HL-60/S4 treated with phorbol 12-myristate 13-acetate at 8.2 ng/mL for 4 days and 3 days (cell line): ENCODE measurements around the gene CPZ.
"Not testable (repeated sequence)": the region's sequence is repeated elsewhere in the genome, so short reads cannot be mapped to it uniquely, and the experiment has no call there.

ENCODE experiments used
- in situ Hi-C: fragments of 300-500 bp; cut with MboI; formaldehyde crosslinking; loops from 2 replicates; pipeline ENCODE4 v1.15.0; 2022; ENCODE audit warnings: low sequenced_read_pairs

The CPZ gene

DNA sequence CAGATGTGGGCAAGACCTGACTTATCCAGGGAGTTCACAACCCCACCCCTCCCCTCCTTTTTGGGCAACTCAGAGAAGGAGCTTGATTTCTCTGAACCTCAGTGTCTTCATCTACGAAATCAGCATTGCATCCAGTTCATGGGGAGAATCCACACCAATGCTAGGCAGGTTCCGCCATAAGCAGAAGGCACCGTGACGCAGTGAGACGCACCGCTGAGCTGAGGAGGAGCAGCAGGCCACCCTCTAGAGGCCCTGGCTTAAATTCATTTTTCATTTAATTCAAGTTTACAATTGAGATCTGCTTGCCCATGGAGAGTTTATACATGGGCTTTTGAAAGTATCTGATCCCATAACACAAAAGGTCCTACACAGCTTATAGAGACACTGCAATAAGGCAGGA is 55.7 kb downstream of the CPZ start:
- in situ Hi-C loops: no loop called here

DNA sequence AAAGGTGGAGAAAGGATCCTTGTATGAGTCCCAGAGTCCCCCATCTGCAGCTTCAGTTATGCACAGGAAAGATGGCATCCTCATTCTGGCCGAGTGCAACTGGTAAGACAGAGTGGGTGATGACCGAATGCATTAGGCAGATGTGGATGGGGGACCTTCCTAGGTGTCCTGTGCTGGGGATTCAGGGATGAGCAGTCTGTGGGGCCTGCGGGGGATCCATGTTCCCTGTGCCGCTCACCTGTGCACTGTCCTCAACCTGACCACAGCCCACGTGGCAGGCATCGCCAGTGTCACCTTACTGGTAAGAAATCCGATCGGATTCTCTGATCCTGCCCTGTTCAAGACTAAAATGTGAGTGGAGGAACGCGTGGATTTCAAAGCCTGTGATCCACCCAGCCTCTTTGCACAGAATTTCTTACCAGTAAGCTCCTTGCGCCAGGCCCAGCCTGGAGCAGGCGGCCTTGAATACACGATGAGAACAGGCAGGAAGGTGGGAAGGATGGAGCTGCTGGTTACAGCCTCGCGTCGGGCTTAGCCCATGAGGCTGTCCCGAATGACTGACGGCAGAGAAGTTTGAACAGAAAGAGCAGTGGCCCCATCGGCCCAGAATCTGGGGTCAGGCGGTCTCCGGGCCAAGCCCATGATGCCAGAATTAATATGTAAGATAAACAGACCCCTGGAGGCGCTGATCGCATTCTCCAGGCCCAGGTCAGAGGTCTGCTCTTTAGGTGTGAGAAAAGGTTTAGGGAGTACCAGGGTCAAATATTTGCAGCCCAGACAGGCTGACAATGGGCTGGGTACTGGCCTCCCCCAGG is 56.5 kb downstream of the CPZ start:
- in situ Hi-C loops: no loop called here

- in situ Hi-C loops: no loop called here
These were observed 57.2 kb downstream of the CPZ start for GRCh38 chr4:8649631-8650361.

- in situ Hi-C loops: no loop called here
These were observed 59.2 kb downstream of the CPZ start for GRCh38 chr4:8651661-8652180.

DNA sequence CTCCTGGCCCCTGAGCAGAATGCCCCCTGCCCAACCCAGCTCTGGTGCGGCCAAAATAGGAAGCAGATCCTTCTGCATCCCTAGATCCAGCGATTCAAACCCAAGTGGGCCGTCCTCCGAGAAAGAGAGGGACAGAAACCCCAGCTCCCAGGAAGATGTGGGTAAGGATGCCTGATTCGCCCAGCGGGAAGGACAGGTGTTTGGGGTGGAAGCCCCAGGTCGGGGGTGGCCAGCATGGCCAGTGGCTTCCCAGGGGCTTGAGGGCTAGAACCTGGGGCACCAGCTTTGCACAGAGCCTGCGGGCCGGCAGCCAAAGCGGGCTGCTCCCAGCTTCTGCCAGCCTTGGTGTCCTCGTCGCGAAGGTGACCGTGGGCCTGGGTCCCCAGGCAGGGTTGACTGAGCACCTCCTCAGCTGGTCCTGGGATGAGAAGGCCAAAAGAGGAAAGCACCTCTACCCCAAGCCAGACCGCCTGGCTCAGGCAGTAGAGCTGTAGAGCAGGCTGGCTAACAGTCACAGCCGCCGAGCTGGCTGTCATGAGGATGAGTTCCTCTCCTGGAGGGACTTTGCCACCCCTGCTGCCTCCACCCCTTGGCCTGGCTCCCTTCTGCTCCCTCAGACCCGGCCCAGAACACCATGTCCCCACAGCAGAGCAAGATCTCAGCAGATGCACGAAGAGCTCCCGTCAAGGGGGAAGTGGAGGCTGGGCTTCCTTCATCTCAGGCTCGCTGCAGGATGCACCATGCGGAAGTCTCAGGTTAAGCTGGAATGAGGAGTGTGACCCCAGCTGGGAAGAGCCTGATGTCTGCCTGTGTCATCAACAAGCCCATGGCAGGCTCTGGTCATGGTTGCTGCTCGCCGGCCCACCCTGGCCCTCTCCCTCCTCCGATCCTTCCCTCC is 59.9 kb downstream of the CPZ start:
- in situ Hi-C loops: no loop called here

- in situ Hi-C loops: no loop called here
These were observed 60.9 kb downstream of the CPZ start for GRCh38 chr4:8653326-8654000.

- in situ Hi-C loops: not testable (repeated sequence)
These were observed 61.6 kb downstream of the CPZ start for GRCh38 chr4:8654139-8654538.

- in situ Hi-C loops: no loop called here
These were observed 63.0 kb downstream of the CPZ start for GRCh38 chr4:8655411-8656184.

DNA sequence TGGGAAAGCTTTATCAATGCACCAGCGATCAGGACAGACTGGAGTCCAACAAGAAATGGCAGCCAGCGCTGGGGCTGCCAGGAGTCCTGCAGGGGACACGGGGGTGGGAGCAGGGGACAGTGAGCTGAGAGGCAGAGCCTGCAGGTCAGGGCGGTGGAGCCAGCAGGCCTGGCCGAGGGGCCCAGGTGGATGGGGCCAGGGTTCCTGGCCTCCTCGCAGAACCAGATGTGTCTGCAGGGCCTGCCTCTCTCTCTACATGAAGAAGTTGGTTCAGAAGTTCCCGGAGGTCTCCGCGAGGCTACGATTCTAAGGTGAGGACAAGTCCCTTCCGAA is 63.6 kb downstream of the CPZ start:
- in situ Hi-C loops: no loop called here

DNA sequence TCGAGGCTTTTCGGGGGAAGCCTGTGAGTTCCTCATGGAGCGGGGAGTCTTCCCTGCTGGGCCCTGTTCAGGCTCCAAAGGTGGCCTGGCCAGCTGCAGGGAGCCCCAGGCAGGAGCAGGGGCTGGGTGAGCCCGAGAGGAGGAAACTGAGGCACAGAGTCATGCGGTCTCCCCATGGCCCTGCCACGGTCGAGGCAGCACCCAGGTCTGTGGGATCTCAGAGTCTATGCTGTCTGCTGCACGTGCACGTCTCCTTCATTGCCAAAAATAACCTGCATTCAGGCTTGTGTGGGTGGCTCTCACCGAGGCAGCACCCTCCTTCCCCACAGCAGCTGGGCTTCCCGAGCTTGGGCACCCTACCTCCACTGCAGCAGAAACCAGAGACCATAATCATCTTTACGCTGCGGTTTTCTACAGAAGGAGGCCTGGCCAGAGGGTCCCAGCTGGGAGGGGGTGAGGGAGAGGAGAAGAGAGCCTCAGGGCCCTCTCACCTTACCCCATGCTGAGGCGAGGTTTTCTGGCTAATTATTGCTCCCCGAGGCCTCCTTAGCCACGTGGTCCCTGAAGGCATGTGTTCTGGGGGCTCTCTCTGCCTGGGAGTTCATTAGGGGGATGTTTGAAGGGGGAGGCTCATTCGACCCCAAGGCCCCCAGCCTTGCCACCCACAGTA is 64.3 kb downstream of the CPZ start:
- in situ Hi-C loops: no loop called here

- in situ Hi-C loops: no loop called here
These were observed 65.0 kb downstream of the CPZ start for GRCh38 chr4:8657381-8658088.

GRCh38 chr4:8662776-8663175 is 70.2 kb downstream of the CPZ start:
- in situ Hi-C loops: no loop called here

GRCh38 chr4:8664031-8664805 is 71.7 kb downstream of the CPZ start:
- in situ Hi-C loops: no loop called here

DNA sequence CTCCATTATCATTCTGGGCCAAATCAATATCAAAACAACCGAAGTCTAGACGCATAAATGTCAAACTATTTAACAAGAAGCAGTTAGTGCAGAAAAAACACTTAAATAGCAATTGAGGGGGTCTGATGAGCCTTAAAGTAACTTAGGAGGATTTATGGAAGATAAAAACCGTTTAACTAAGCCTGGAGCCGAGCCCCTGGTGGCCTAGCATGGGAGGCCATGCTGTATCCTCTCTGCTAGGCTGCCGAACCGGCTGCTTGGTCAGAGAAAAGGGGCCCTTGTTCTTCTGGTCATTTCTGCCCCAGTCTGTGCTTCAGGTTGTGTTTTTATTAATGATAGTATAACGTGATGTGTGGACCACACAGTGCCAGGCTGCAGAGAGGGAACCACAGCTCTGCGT is 72.4 kb downstream of the CPZ start:
- in situ Hi-C loops: no loop called here

DNA sequence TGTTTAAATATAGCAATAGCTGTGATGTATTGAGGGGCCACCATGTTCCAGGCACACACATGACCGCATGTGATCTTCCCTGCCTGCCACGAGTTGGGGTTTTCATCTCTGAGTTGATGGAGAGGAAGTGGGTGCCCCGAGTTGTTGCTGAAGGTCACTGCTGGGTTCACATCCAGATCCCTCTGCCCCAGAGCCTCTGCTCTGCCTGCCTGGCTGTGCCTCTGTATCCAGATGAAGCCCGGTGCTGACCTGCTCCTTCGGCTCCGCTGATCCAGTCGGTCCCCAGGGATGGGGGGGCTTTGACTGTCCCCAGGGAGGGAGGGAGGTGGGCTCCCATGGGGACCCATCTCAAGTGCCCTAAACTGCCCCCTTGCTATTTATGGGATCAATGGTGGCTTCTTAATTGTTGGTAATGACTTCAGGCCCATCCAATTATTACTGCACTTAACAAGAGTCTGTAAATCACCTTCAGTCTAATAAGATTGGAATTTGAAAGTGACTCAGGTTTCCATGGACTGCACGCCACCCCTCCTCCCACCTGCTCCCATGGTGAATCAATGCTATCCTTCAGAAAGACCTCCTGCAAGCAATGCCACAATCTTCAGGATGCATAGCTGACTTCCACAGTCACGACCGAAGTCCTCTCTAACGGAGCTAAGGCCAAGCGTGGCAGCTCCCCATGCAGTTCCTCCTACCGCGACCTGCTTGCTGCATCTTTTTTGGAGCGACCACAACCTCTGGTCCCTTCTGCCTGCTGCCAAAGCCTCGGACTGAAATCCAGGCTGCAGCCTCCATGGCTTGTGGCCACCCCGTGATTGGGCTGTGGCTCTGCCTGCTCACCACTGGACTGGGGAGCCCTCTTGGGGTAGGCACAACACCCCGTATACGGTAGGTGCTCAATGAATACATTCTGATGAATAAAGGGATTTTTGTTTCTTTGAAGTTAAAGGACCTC is 73.1 kb downstream of the CPZ start:
- in situ Hi-C loops: no loop called here

GRCh38 chr4:8666581-8666980 is 74.0 kb downstream of the CPZ start:
- in situ Hi-C loops: no loop called here
